HCT116 (cell line): ENCODE measurements around the gene TAF1D. TPM values are rescaled to one million over a fixed set of nuclear protein-coding genes. Genes with fewer than 3 reads are reported as not detected.

Source experiments
- ATAC-seq: fragments of 200-7000 bp; cut with Tn5 transposase; 2 replicates; pipeline ENCODE4 v1.9.1; 2020; ENCODE audit warnings: mild to moderate bottlenecking, moderate library complexity
- BruUV-seq: library from RNA; stranded (reverse); fragments of 400-500 nt; replicated peaks from 2 replicates; lab custom pipeline; 2021; lab: Mats Ljungman, UMichigan
- CTCF ChIA-PET: fragments of 300-600 bp; sonication (Branson Sonifier 250); formaldehyde crosslinking; loops from one replicate; lab custom pipeline; 2021; ENCODE audit warnings: antibody characterized with exemption; lab: Charles Lee
- POLR2A ChIA-PET: fragments of 300-600, 350-600 bp; sonication (Branson Sonifier 250); formaldehyde crosslinking; loops from one replicate; lab custom pipeline; 2021; ENCODE audit warnings: antibody characterized with exemption; lab: Charles Lee
- RAD21 ChIA-PET, 2 experiments: fragments of 300-600 bp; sonication (Branson Sonifier 250); formaldehyde crosslinking; loops; one replicate each; lab custom pipeline; 2023; ENCODE audit warnings: low total read pairs in 2 of 2; ENCODE audit not compliant: uncharacterized antibody in 2 of 2, unreplicated experiment in 2 of 2, low non-redundant PET in 1 of 2; lab: Charles Lee
- DNase-seq: peaks from one replicate; pipeline ENCODE4 v3.0.0-alpha.2; 2010; ENCODE audit warnings: low read depth, low spot score
- H2AFZ ChIP-seq: fragments of 200-600 bp; shearing (Covaris generic), sonication (generic); 2 replicates; pipeline ENCODE4 v1.6.1; 2017; ENCODE audit warnings: low read depth, mixed run types, mixed read lengths, antibody characterized with exemption, low read length; ENCODE audit not compliant: poor library complexity, severe bottlenecking
- H3K27ac ChIP-seq: 2 replicates; pipeline ENCODE4 v1.5.1; 2012; ENCODE audit warnings: low read depth, low read length
- H3K27me3 ChIP-seq: fragments of 200-600 bp; sonication (generic); 2 replicates; pipeline ENCODE4 v1.6.1; 2016; ENCODE audit warnings: mixed run types, low read length, mixed read lengths; ENCODE audit not compliant: insufficient read depth
- H3K36me3 ChIP-seq, 2 experiments: fragments of 200-500 bp in 1 of 2; fragments of 200-600 bp in 1 of 2; sonication (Bioruptor generic) in 1 of 2; sonication (generic) in 1 of 2; 2 replicates each; pipeline versions ENCODE4 v1.5.1 to v1.6.1; 2014 to 2016; ENCODE audit warnings: low read length in 2 of 2, inconsistent platforms in 1 of 2, mixed read lengths in 1 of 2, mixed run types in 1 of 2; ENCODE audit not compliant: insufficient read depth in 2 of 2, control insufficient read depth in 1 of 2
- H3K4me1 ChIP-seq, 2 experiments: fragments of 200-600 bp in 1 of 2; sonication (generic) in 1 of 2; 2 replicates each; pipeline versions ENCODE4 v1.5.1 to v1.6.1; 2012 to 2017; ENCODE audit warnings: low read length in 2 of 2, inconsistent platforms in 1 of 2, mild to moderate bottlenecking in 1 of 2, mixed read lengths in 1 of 2, mixed run types in 1 of 2, moderate library complexity in 1 of 2; ENCODE audit not compliant: insufficient read depth in 2 of 2, control insufficient read depth in 1 of 2
- H3K4me2 ChIP-seq: fragments of 200-600 bp; sonication (generic); 2 replicates; pipeline ENCODE4 v1.6.1; 2017; ENCODE audit warnings: mixed run types, low read length, mixed read lengths
- H3K4me3 ChIP-seq, 2 experiments: fragments of 200-600 bp in 1 of 2; sonication (generic) in 1 of 2; replicated peaks in 1 of 2; 2 replicates each; pipeline ENCODE4 v1.5.1; 2011 to 2016; ENCODE audit warnings: low read length in 2 of 2, control low read depth in 1 of 2, low read depth in 1 of 2, mild to moderate bottlenecking in 1 of 2, mixed read lengths in 1 of 2, mixed run types in 1 of 2
- H3K79me2 ChIP-seq: fragments of 200-600 bp; sonication (generic); 2 replicates; pipeline ENCODE4 v1.6.1; 2017; ENCODE audit warnings: mild to moderate bottlenecking, mixed run types, low read length, moderate library complexity, mixed read lengths; ENCODE audit not compliant: insufficient read depth
- H3K9ac ChIP-seq: fragments of 200-600 bp; sonication (generic); 2 replicates; pipeline ENCODE4 v1.6.1; 2016; ENCODE audit warnings: low read length, mixed read lengths
- H3K9me2 ChIP-seq: fragments of 200-600 bp; sonication (generic), shearing (Covaris generic); 2 replicates; pipeline ENCODE4 v1.6.1; 2017; ENCODE audit warnings: mixed run types, mild to moderate bottlenecking, moderate library complexity; ENCODE audit not compliant: insufficient read depth
- H3K9me3 ChIP-seq, 2 experiments: fragments of 200-500 bp in 1 of 2; fragments of 200-600 bp in 1 of 2; sonication (Bioruptor generic) in 1 of 2; sonication (generic) in 1 of 2; 2 replicates each; pipeline ENCODE4 v1.6.1; 2014 to 2017; ENCODE audit warnings: low read length in 2 of 2, mixed read lengths in 2 of 2, inconsistent platforms in 1 of 2, low read depth in 1 of 2, mild to moderate bottlenecking in 1 of 2, mixed run types in 1 of 2, moderate library complexity in 1 of 2; ENCODE audit not compliant: control insufficient read depth in 1 of 2, insufficient read depth in 1 of 2
- H4K20me1 ChIP-seq: fragments of 200-600 bp; sonication (generic), shearing (Covaris generic); 2 replicates; pipeline ENCODE4 v1.6.1; 2017; ENCODE audit warnings: mixed run types, mild to moderate bottlenecking, moderate library complexity; ENCODE audit not compliant: insufficient read depth
- ELF1 ChIP-seq: IDR thresholded peaks from 2 replicates; pipeline ENCODE4 v1.6.1; 2012; ENCODE audit warnings: low read depth, borderline replicate concordance
- JUND ChIP-seq: IDR thresholded peaks from 2 replicates; pipeline ENCODE4 v1.6.1; 2012
- POLR2AphosphoS5 ChIP-seq: IDR thresholded peaks from 2 replicates; pipeline ENCODE4 v1.6.1; 2011; ENCODE audit warnings: mild to moderate bottlenecking, low read depth, low read length, moderate library complexity
- ZFX ChIP-seq: fragments of 450-650 bp; IDR thresholded peaks from 2 replicates; pipeline ENCODE4 v1.6.1; 2017
- intact Hi-C: fragments of 100-400 bp; cut with micrococcal nuclease; formaldehyde crosslinking; loops from 2 replicates; pipeline ENCODE4 v1.10.0; 2022
- total RNA-seq: library from RNA; stranded (reverse); gene quantifications from one replicate; pipeline ENCODE4 v1.2.1, GENCODE V29; 2021; ENCODE audit not compliant: unreplicated experiment
- TF ChIP-seq, protein P1 (sequence below): IDR thresholded peaks from 2 replicates; pipeline ENCODE4 v1.6.1; 2012
- TF ChIP-seq, protein P2 (sequence below): IDR thresholded peaks from 2 replicates; pipeline ENCODE4 v1.6.1; 2012; ENCODE audit warnings: low read depth

TAF1D gene
- total RNA-seq, 1 experiment from 2014 or later, result 267 TPM

DNA sequence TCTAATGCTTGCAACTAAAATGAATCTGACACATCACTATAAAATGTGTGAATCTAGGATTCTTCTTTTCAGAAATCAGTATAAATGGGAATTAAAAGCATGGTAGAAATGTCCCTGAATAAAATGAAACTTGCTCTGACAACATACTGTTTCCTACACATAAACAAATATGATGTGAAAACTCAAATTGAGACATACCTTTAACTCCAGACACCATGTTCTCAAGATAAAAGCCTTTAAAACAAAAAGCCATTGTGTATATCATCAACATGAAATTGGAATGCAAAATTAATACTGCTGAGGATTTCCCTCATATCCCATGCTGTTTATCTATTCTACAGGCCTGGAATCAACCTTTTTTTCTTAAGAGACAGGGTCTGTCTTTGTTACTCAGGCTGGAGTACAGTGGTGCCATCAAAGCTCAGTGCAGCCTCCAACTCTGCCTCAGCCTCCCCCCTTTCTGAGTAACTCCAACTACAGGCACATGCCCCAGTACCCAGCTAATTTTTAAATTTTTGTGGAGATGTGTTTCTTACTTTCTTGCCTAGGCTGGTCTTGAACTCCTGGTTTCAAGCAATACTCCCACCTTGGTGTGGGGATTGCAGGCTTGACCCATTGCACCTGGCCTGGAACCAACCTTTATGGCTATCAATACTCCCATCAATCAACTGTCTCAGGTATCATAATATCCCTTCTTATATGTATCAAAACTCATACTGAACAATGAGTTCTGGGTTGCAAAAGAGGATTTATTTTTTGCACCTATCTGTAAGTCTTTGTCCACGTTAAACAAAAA is 6.7 kb downstream of the TAF1D start:
- POLR2A ChIA-PET, result interaction anchor here (1.4 kb wide), 1 partner anchor 10 kb away, joined by 3 read pairs; no protein-coding TSS in a partner anchor
- Histone ChIP-seq H3K27me3 (no peaks in the 10 kb centered on the region), H3K9me2 (no peaks in the 10 kb centered on the region), H3K27ac (no peak overlapping the region), H3K36me3 (peaks cover 99 to 100% of the 10 kb centered on the region in 2 experiments), H3K79me2 (peaks cover 84% of the 10 kb centered on the region), H4K20me1 (peaks cover 95% of the 10 kb centered on the region), H3K9me3 (no peaks in the 10 kb centered on the region), H3K4me1 (peaks cover 17 to 22% of the 10 kb centered on the region in 2 experiments), H3K4me3 (no peak overlapping the region), H2AFZ (no peak overlapping the region), H3K9ac (no peak overlapping the region), H3K4me2 (no peak overlapping the region)
- ATAC-seq, result peak; percentile 26
- TF ChIP-seq ZFX (no peak), JUND (0 out of 2 replicates have a peak, but pooled peaks have one; percentile 5), POLR2AphosphoS5 (peak; percentile 45), ELF1 (no peak)
- TF ChIP-seq, protein P1, sequence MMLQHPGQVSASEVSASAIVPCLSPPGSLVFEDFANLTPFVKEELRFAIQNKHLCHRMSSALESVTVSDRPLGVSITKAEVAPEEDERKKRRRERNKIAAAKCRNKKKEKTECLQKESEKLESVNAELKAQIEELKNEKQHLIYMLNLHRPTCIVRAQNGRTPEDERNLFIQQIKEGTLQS, result no peak
- TF ChIP-seq, protein P2, sequence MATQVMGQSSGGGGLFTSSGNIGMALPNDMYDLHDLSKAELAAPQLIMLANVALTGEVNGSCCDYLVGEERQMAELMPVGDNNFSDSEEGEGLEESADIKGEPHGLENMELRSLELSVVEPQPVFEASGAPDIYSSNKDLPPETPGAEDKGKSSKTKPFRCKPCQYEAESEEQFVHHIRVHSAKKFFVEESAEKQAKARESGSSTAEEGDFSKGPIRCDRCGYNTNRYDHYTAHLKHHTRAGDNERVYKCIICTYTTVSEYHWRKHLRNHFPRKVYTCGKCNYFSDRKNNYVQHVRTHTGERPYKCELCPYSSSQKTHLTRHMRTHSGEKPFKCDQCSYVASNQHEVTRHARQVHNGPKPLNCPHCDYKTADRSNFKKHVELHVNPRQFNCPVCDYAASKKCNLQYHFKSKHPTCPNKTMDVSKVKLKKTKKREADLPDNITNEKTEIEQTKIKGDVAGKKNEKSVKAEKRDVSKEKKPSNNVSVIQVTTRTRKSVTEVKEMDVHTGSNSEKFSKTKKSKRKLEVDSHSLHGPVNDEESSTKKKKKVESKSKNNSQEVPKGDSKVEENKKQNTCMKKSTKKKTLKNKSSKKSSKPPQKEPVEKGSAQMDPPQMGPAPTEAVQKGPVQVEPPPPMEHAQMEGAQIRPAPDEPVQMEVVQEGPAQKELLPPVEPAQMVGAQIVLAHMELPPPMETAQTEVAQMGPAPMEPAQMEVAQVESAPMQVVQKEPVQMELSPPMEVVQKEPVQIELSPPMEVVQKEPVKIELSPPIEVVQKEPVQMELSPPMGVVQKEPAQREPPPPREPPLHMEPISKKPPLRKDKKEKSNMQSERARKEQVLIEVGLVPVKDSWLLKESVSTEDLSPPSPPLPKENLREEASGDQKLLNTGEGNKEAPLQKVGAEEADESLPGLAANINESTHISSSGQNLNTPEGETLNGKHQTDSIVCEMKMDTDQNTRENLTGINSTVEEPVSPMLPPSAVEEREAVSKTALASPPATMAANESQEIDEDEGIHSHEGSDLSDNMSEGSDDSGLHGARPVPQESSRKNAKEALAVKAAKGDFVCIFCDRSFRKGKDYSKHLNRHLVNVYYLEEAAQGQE, result no peak
- intact Hi-C loops, result no loop called here
- CTCF ChIA-PET, result no interaction called here
- no peak for DNase-seq
- BruUV-seq, result no TSS peak
- RAD21 ChIA-PET, result no interaction called here
